Endometrial microvascular endothelial cells (primary cell): ENCODE measurements around the gene CDC42BPB. TPM values are rescaled to one million over a fixed set of nuclear protein-coding genes. Genes with fewer than 3 reads are reported as not detected.

Source experiments
- in situ Hi-C: cut with HindIII; loops from 2 replicates; pipeline ENCODE4 v1.10.0; 2017; ENCODE audit warnings: low sequenced_read_pairs, low pct_unique_long_range_greater_than_20kb; ENCODE audit errors: inconsistent ontology term
- total RNA-seq: library from RNA; depleted of rRNA; stranded (reverse); fragments of >200 nt; gene quantifications from one replicate; pipeline ENCODE4 v1.2.3, GENCODE V29; 2015; ENCODE audit errors: inconsistent ontology term

The CDC42BPB gene
- total RNA-seq, 1 donor from 2014 or later = 95.0 TPM

- in situ Hi-C loops = no loop called here
Observed at GRCh38 chr14:102914474-102915291, 142.7 kb downstream of the CDC42BPB start.

GRCh38 chr14:102913341-102914211, 143.8 kb downstream of the CDC42BPB start:
- in situ Hi-C loops = no loop called here

- in situ Hi-C loops = no loop called here
Observed at GRCh38 chr14:102911991-102912761, 145.2 kb downstream of the CDC42BPB start.

GRCh38 chr14:102911541-102911951, 145.8 kb downstream of the CDC42BPB start:
- in situ Hi-C loops = no loop called here

GRCh38 chr14:102910442-102910841, 146.9 kb downstream of the CDC42BPB start:
- in situ Hi-C loops = no loop called here

GRCh38 chr14:102909911-102910310, 147.4 kb downstream of the CDC42BPB start:
- in situ Hi-C loops = no loop called here

GRCh38 chr14:102909462-102909861, 147.9 kb downstream of the CDC42BPB start:
- in situ Hi-C loops = no loop called here

- in situ Hi-C loops = no loop called here
Observed at GRCh38 chr14:102908766-102909455, 148.4 kb downstream of the CDC42BPB start.

GRCh38 chr14:102907980-102908730, 149.2 kb downstream of the CDC42BPB start:
- in situ Hi-C loops = no loop called here

GRCh38 chr14:102907303-102907844, 150.0 kb downstream of the CDC42BPB start:
- in situ Hi-C loops = no loop called here

- in situ Hi-C loops = no loop called here
Observed at GRCh38 chr14:102906616-102907302, 150.6 kb downstream of the CDC42BPB start.

GRCh38 chr14:102905116-102906108, 151.9 kb downstream of the CDC42BPB start:
- in situ Hi-C loops = no loop called here

- in situ Hi-C loops = no loop called here
Observed at GRCh38 chr14:102903889-102904512, 153.3 kb downstream of the CDC42BPB start.

- in situ Hi-C loops = no loop called here
Observed at GRCh38 chr14:102903248-102903888, 154.0 kb downstream of the CDC42BPB start.
